Right cardiac atrium (tissue), 5 donors: ENCODE data around the gene LCAT. TPM values are rescaled to one million over a fixed set of nuclear protein-coding genes. Genes with fewer than 3 reads are reported as not detected.

Source experiments
- ATAC-seq, 2 donors: fragments of 200-7000 bp; cut with Tn5 transposase; one replicate each; pipeline versions ENCODE4 v1.8.0 to v1.9.1; 2020; ENCODE audit warnings: moderate library complexity in 2 of 2, mild to moderate bottlenecking in 1 of 2
- DNase-seq, 3 donors: peaks; one replicate each; pipeline ENCODE4 v3.0.0-alpha.2; 2020
- H3K27ac ChIP-seq: one replicate; pipeline ENCODE4 v1.5.1; 2013; ENCODE audit warnings: mild to moderate bottlenecking, low read length, control low read depth, moderate library complexity
- H3K27me3 ChIP-seq: one replicate; pipeline ENCODE4 v1.6.1; 2013; ENCODE audit not compliant: control insufficient read depth, insufficient read depth
- H3K4me1 ChIP-seq: one replicate; pipeline ENCODE4 v1.6.1; 2013; ENCODE audit warnings: low read length; ENCODE audit not compliant: control insufficient read depth, insufficient read depth
- H3K4me3 ChIP-seq: one replicate; pipeline ENCODE4 v1.5.1; 2013; ENCODE audit warnings: low read length, control low read depth
- H3K9me3 ChIP-seq: one replicate; pipeline ENCODE4 v1.6.1; 2013; ENCODE audit warnings: low read length; ENCODE audit not compliant: control insufficient read depth
- WGBS: extraction: QIAGEN DNeasy Blood & Tissue Kit; methylation state at CpG from one replicate; pipeline ENCODE4 v1.1.7; 2013; 5-methylcytosine and 5-hydroxymethylcytosine counted together
- intact Hi-C, 4 donors: fragments of 100-400 bp; cut with DNase I; formaldehyde crosslinking; loops; one replicate each; pipeline versions ENCODE4 v1.11.0 to v1.14.0; 2022 to 2023
- polyA plus RNA-seq: library from polyadenylated mRNA; stranded (reverse); fragments of 200-250 nt; gene quantifications from one replicate; pipeline ENCODE4 v1.2.3, GENCODE V29; 2013
- total RNA-seq, 4 donors: library from RNA; stranded (reverse); fragmentation: NEBNext Ultra II Directional; extraction: Animal tissue kit (Norgen Biotek cat#: 25700); gene quantifications; one replicate each; pipeline ENCODE4 v1.2.1, GENCODE V29; 2021
- donor health status: healthy with polysubstance abuse.
- donor health status: DM: no; HTN: yes; CAD: no.
- donor health status: DM: no; HTN: no; CAD: no.
- donor health status: DM: no; HTN: yes; CAD: no; lungs with severe emphysema.
- donor health status: DM: yes; HTN: yes; CAD: no.

Gene LCAT
- total and polyA plus RNA-seq, 5 donors, result 15.0 to 27.0 (median 17.0) TPM

- Histone ChIP-seq H3K4me3 (no peak overlapping the region), H3K27me3 (no peaks in the 10 kb centered on the region), H3K27ac (peak overlapping the region; percentile 14), H3K4me1 (peaks cover 43% of the 10 kb centered on the region), H3K9me3 (no peaks in the 10 kb centered on the region)
- intact Hi-C loops, result no loop called here
- ATAC-seq (no peak), DNase-seq (no peak)
- 82% methylated on average over 13 of the region's 13 CpGs for WGBS
Observed at GRCh38 chr16:67961551-67961957, 17.6 kb upstream of the LCAT start.

GRCh38 chr16:67959536-67960329 is 15.8 kb upstream of the LCAT start:
- Histone ChIP-seq H3K4me1 (peaks cover 30% of the 10 kb centered on the region), H3K9me3 (no peaks in the 10 kb centered on the region), H3K27ac (peak overlapping the region; percentile 87), H3K27me3 (no peaks in the 10 kb centered on the region), H3K4me3 (no peak overlapping the region)
- WGBS, result 26% methylated on average over 11 of the region's 11 CpGs
- ATAC-seq (peak; percentile 64 to 88), DNase-seq (peak; percentile 88 to 91 (median 89))
- intact Hi-C loops, result no loop called here

GRCh38 chr16:67957622-67958021 is 13.7 kb upstream of the LCAT start:
- 92% methylated on average over 9 of the region's 9 CpGs for WGBS
- H3K4me1 ChIP-seq, result peaks cover 15% of the 10 kb centered on the region
- no peak overlapping the region for H3K4me3 ChIP-seq
- no peak for ATAC-seq
- intact Hi-C loops, result no loop called here
- H3K27me3 ChIP-seq, result no peaks in the 10 kb centered on the region
- no peak for DNase-seq
- H3K9me3 ChIP-seq, result no peaks in the 10 kb centered on the region
- H3K27ac ChIP-seq, result no peak overlapping the region

- Histone ChIP-seq H3K4me1 (peaks cover 9% of the 10 kb centered on the region), H3K9me3 (no peaks in the 10 kb centered on the region), H3K27me3 (no peaks in the 10 kb centered on the region), H3K27ac (no peak overlapping the region), H3K4me3 (no peak overlapping the region)
- DNase-seq, result no peak
- WGBS, result 82% methylated on average over 10 of the region's 10 CpGs
- intact Hi-C loops, result no loop called here
- no peak for ATAC-seq
Observed at GRCh38 chr16:67954421-67955196, 10.7 kb upstream of the LCAT start.

- WGBS, result 83% methylated on average over 8 of the region's 8 CpGs
- no peaks in the 10 kb centered on the region for H3K27me3 ChIP-seq
- no peak overlapping the region for H3K4me3 ChIP-seq
- intact Hi-C loops, result no loop called here
- no peak overlapping the region for H3K27ac ChIP-seq
- DNase-seq (peak in 1 of 3 donors; percentile 55), ATAC-seq (no peak)
- H3K9me3 ChIP-seq, result no peaks in the 10 kb centered on the region
- peaks cover 4% of the 10 kb centered on the region for H3K4me1 ChIP-seq
Observed at GRCh38 chr16:67953641-67954375, 9.9 kb upstream of the LCAT start.

GRCh38 chr16:67951485-67951884 is 7.6 kb upstream of the LCAT start:
- intact Hi-C loops, result no loop called here
- H3K27ac ChIP-seq, result no peak overlapping the region
- peaks cover 4% of the 10 kb centered on the region for H3K4me1 ChIP-seq
- no peak overlapping the region for H3K4me3 ChIP-seq
- no peaks in the 10 kb centered on the region for H3K27me3 ChIP-seq
- no peaks in the 10 kb centered on the region for H3K9me3 ChIP-seq
- WGBS, result 32% methylated on average over 12 of the region's 12 CpGs
- ATAC-seq (peak; percentile 47 to 66), DNase-seq (peak; percentile 67 to 92 (median 88))

GRCh38 chr16:67950335-67950843 is 6.5 kb upstream of the LCAT start:
- Histone ChIP-seq H3K27ac (no peak overlapping the region), H3K9me3 (no peaks in the 10 kb centered on the region), H3K4me1 (peaks cover 4% of the 10 kb centered on the region), H3K4me3 (no peak overlapping the region), H3K27me3 (no peaks in the 10 kb centered on the region)
- intact Hi-C loops, result no loop called here
- ATAC-seq (no peak), DNase-seq (peak in 1 of 3 donors; percentile 57)
- 84% methylated on average over 16 of the region's 16 CpGs for WGBS

- Histone ChIP-seq H3K27me3 (no peaks in the 10 kb centered on the region), H3K4me1 (peaks cover 4% of the 10 kb centered on the region), H3K9me3 (no peaks in the 10 kb centered on the region), H3K4me3 (no peak overlapping the region), H3K27ac (no peak overlapping the region)
- DNase-seq (peak in 1 of 3 donors; percentile 65), ATAC-seq (no peak)
- WGBS, result 89% methylated on average over 11 of the region's 11 CpGs
- intact Hi-C loops, result no loop called here
Observed at GRCh38 chr16:67949645-67950044, 5.7 kb upstream of the LCAT start.

GRCh38 chr16:67948015-67948414 is 4.1 kb upstream of the LCAT start:
- no peaks in the 10 kb centered on the region for H3K9me3 ChIP-seq
- ATAC-seq (no peak), DNase-seq (peak in 2 of 3 donors; percentile 37 to 40)
- H3K27ac ChIP-seq, result no peak overlapping the region
- H3K4me1 ChIP-seq, result peaks cover 4% of the 10 kb centered on the region
- intact Hi-C loops, result no loop called here
- H3K27me3 ChIP-seq, result no peaks in the 10 kb centered on the region
- H3K4me3 ChIP-seq, result no peak overlapping the region
- WGBS, result 96% methylated on average over 15 of the region's 15 CpGs

GRCh38 chr16:67946966-67947558 is 3.1 kb upstream of the LCAT start:
- Histone ChIP-seq H3K27ac (no peak overlapping the region), H3K4me1 (peaks cover 4% of the 10 kb centered on the region), H3K4me3 (no peak overlapping the region), H3K9me3 (no peaks in the 10 kb centered on the region), H3K27me3 (no peaks in the 10 kb centered on the region)
- WGBS, result 92% methylated on average over 28 of the region's 28 CpGs
- ATAC-seq (no peak), DNase-seq (peak in 2 of 3 donors; percentile 58 to 65)
- intact Hi-C loops, result no loop called here
